OCI-LY3 (cell line): ENCODE results near the gene FRAS1.

ENCODE experiments used
- CTCF ChIP-seq: fragments of 200-600, 300-600 bp; sonication (generic); IDR thresholded peaks from 2 replicates; pipeline ENCODE4 v1.5.1; 2014; ENCODE audit warnings: antibody characterized with exemption, low read length, low read depth
- EZH2phosphoT487 ChIP-seq: fragments of 200-600 bp; shearing (Covaris generic); IDR thresholded peaks from 2 replicates; pipeline ENCODE4 v1.6.1; 2018; ENCODE audit warnings: antibody characterized with exemption, mixed run types, low read depth

- TF ChIP-seq CTCF (no peak), EZH2phosphoT487 (no peak)
These were observed 495.9 kb downstream of the FRAS1 start for GRCh38 chr4:78553043-78553396.
